Measurements from ENCODE around the gene HYCC1. TPM values are rescaled to one million over a fixed set of nuclear protein-coding genes. Genes with fewer than 3 reads are reported as not detected.
A peak's percentile ranks its signal among the peaks of the same experiment; 100 is the strongest.

HYCC1 gene
- total RNA-seq, 2 experiments from 2014 or later = 24.8 to 27.9 TPM

- H3K36me3 Mint-ChIP-seq = peaks cover 4% of the 10 kb centered on the region
- DNase-seq = no peak
- H3K4me3 Mint-ChIP-seq = no peak overlapping the region
- no peaks in the 10 kb centered on the region for H3K27me3 Mint-ChIP-seq
- H3K4me1 Mint-ChIP-seq = peaks cover 20% of the 10 kb centered on the region
- no peak overlapping the region for H3K27ac Mint-ChIP-seq
- no peaks in the 10 kb centered on the region for H3K9me3 Mint-ChIP-seq
Measured at GRCh38 chr7:23002698-23003097, 11.2 kb downstream of the HYCC1 start.

- H3K36me3 Mint-ChIP-seq = peaks cover 4% of the 10 kb centered on the region
- no peaks in the 10 kb centered on the region for H3K27me3 Mint-ChIP-seq
- H3K4me1 Mint-ChIP-seq = peaks cover 22% of the 10 kb centered on the region
- DNase-seq = no peak
- no peak overlapping the region for H3K4me3 Mint-ChIP-seq
- no peaks in the 10 kb centered on the region for H3K9me3 Mint-ChIP-seq
- no peak overlapping the region for H3K27ac Mint-ChIP-seq
Measured at GRCh38 chr7:23001610-23002009, 12.3 kb downstream of the HYCC1 start.

DNA sequence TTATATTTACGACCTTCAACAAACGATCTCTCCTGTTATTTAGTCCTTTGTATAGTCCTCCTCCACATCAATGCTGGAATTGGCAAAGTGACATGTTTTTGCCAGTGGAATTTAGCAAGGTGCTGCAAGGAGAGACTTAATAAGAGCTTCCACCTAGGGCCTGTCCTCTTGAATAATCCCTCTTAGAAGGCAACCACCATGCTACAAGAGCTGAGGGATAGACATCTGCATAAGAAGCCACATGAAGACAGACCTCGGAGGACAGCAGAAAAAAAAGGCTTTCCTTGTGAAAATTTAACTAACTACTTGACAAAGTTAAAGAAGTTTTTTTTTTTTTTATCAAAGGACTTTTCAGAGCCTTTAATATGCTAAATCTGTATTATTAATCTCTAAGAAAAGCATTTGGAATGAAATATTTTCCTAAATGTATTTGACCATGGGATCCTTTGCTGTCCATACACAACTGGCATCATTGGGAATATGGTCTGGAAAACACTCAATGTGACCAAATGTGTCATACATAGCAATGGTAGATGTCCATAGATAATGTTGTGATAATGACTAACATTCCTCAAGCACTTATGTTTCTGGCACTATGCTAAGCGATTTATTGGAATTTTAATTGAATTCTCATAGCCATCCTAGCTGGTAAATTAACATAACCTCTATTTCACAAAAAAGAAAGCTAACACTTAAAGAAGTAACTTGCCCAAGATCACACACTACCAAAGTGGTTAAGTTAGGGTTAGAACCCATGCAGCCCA is 13.2 kb downstream of the HYCC1 start:
- H3K36me3 Mint-ChIP-seq = peaks cover 4% of the 10 kb centered on the region
- no peak overlapping the region for H3K4me3 Mint-ChIP-seq
- H3K27me3 Mint-ChIP-seq = no peaks in the 10 kb centered on the region
- peaks cover 22% of the 10 kb centered on the region for H3K4me1 Mint-ChIP-seq
- DNase-seq = no peak
- H3K27ac Mint-ChIP-seq = no peak overlapping the region
- no peaks in the 10 kb centered on the region for H3K9me3 Mint-ChIP-seq

DNA sequence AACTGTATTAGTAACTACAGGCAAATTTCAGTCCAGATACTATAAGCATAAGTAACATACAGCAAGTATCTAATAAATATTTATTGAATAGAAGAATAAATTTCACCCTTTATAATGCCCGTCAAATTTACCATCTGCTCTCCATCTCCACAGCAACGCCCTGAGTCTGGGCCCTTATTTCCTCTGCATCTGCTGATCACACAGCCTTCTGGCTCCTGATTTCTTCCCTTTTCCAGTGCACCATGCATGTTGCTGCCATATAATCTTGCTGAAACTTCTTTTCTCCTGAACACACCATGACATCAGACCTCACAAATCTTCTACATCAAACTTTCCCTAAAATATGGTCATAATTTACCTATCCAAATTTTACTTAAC is 15.4 kb downstream of the HYCC1 start:
- Mint-ChIP-seq H3K27me3 (no peaks in the 10 kb centered on the region), H3K27ac (no peak overlapping the region), H3K4me1 (peaks cover 33% of the 10 kb centered on the region), H3K9me3 (no peaks in the 10 kb centered on the region), H3K36me3 (peaks cover 17% of the 10 kb centered on the region), H3K4me3 (no peak overlapping the region)
- no peak for DNase-seq

- no peak overlapping the region for H3K4me3 Mint-ChIP-seq
- H3K9me3 Mint-ChIP-seq = no peaks in the 10 kb centered on the region
- peaks cover 18% of the 10 kb centered on the region for H3K36me3 Mint-ChIP-seq
- H3K27ac Mint-ChIP-seq = no peak overlapping the region
- no peak for DNase-seq
- H3K27me3 Mint-ChIP-seq = no peaks in the 10 kb centered on the region
- peaks cover 38% of the 10 kb centered on the region for H3K4me1 Mint-ChIP-seq
Measured at GRCh38 chr7:22997871-22998518, 15.9 kb downstream of the HYCC1 start.

DNA sequence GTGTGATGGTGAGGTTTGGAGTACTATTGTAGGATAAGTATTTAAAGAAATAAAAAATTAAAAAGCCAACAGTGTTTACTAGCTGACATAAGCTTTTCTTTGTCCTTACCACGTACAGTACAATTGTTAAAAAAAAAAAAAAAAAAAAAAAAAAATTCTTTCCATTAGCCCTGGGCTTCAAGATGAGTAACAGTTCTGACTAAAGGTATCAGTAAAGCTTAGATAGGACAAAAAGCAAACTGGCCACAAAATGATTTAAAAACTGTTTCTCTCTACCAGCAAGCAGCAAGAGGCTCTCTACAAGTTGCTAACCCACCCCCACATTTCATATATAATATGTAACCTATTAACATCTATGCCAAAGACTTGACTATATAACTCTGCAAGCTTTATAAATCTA is 17.5 kb downstream of the HYCC1 start:
- H3K4me1 Mint-ChIP-seq = peaks cover 34% of the 10 kb centered on the region
- peaks cover 18% of the 10 kb centered on the region for H3K36me3 Mint-ChIP-seq
- no peak overlapping the region for H3K27ac Mint-ChIP-seq
- H3K9me3 Mint-ChIP-seq = no peaks in the 10 kb centered on the region
- no peak overlapping the region for H3K4me3 Mint-ChIP-seq
- DNase-seq = no peak
- no peaks in the 10 kb centered on the region for H3K27me3 Mint-ChIP-seq

DNA sequence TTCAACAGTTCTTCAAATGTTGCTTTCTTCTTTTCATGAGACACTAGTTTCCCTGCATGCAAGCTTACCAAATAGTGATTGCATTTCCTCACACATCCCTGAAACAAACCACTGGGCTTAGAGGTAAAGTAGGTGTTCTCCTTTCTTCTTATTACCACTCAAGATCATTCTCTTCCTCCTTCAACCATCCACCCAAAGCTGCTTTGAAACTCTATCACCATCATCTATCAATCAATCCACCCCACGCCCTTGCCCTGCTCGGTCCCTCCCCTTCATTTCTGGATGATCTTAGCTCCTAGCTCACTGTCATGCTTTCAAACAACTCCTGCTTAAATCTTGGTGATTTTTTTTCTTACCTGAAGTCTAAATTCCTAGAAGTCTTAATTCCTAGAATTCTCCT is 18.9 kb downstream of the HYCC1 start:
- Mint-ChIP-seq H3K4me3 (no peak overlapping the region), H3K27ac (no peak overlapping the region), H3K9me3 (no peaks in the 10 kb centered on the region)

GRCh38 chr7:22992874-22993840 is 20.8 kb downstream of the HYCC1 start:
- H3K27me3 Mint-ChIP-seq = no peaks in the 10 kb centered on the region
- H3K27ac Mint-ChIP-seq = peak overlapping the region; percentile 61
- peaks cover 30% of the 10 kb centered on the region for H3K36me3 Mint-ChIP-seq
- DNase-seq = peak; percentile 42
- peaks cover 29% of the 10 kb centered on the region for H3K4me1 Mint-ChIP-seq
- H3K9me3 Mint-ChIP-seq = no peaks in the 10 kb centered on the region
- no peak overlapping the region for H3K4me3 Mint-ChIP-seq

More for the DNA sequence above, 18.9 kb downstream of the HYCC1 start:
- DNase-seq = no peak
- peaks cover 29% of the 10 kb centered on the region for H3K4me1 Mint-ChIP-seq
- no peaks in the 10 kb centered on the region for H3K27me3 Mint-ChIP-seq
- peaks cover 21% of the 10 kb centered on the region for H3K36me3 Mint-ChIP-seq

DNA sequence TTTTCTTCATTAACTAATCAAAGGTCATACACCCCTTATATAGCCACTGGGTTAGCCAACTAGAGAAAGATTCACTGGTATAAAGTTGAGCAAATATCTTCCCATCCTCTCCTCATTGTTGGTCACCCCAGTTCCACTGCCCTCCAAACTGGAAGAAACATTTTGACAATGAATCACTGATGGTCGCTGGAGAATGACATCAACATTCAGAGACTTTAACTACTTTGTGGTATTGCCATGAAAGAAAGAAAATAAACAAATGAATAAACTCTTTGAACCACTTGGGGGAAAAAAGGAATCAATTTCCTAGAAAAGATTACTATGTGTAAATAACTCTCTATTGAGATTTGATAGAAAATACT is 23.4 kb downstream of the HYCC1 start:
- peaks cover 31% of the 10 kb centered on the region for H3K36me3 Mint-ChIP-seq
- peaks cover 25% of the 10 kb centered on the region for H3K4me1 Mint-ChIP-seq
- H3K27me3 Mint-ChIP-seq = no peaks in the 10 kb centered on the region
- no peak overlapping the region for H3K4me3 Mint-ChIP-seq
- H3K27ac Mint-ChIP-seq = no peak overlapping the region
- H3K9me3 Mint-ChIP-seq = no peaks in the 10 kb centered on the region
- no peak for DNase-seq

- Mint-ChIP-seq H3K27ac (no peak overlapping the region), H3K9me3 (no peaks in the 10 kb centered on the region), H3K4me3 (no peak overlapping the region), H3K36me3 (peaks cover 26% of the 10 kb centered on the region), H3K27me3 (no peaks in the 10 kb centered on the region), H3K4me1 (peaks cover 21% of the 10 kb centered on the region)
- DNase-seq = no peak
Measured at GRCh38 chr7:22989643-22990587, 24.0 kb downstream of the HYCC1 start.

- Mint-ChIP-seq H3K4me1 (no peaks in the 10 kb centered on the region), H3K27ac (no peak overlapping the region), H3K36me3 (peaks cover 21% of the 10 kb centered on the region), H3K27me3 (no peaks in the 10 kb centered on the region), H3K4me3 (no peak overlapping the region), H3K9me3 (no peaks in the 10 kb centered on the region)
- no peak for DNase-seq
Measured at GRCh38 chr7:22985436-22985835, 28.5 kb downstream of the HYCC1 start.

DNA sequence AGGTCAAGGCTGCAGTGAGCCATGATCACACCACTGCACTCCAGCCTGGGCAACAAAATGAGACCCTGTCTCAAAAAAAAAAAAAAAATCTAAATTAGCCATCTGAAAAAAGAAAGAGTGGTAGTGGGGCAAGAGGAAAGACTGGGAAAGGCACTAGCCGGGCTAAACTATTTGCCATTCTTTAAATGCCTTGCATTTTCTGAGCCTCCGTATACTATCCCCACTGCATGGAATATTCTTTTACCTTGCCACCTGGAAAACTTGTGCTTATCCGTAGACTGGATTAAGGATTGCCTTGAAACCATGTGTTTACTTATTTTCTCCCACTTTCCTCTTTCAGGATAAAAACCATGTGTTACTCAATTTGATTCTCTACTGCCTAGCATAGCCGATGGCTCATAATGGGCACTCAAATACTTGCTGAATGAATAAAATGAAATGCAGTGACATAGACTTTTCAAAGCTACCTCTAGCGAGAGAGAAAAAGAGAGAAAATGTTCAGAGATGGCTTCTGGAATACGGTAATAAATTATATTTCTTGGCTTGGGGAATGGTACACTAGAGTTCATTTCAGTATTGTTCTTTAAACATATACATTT is 30.6 kb downstream of the HYCC1 start:
- no peak overlapping the region for H3K27ac Mint-ChIP-seq
- H3K9me3 Mint-ChIP-seq = no peaks in the 10 kb centered on the region
- H3K4me3 Mint-ChIP-seq = no peak overlapping the region

GRCh38 chr7:22980422-22980821 is 33.5 kb downstream of the HYCC1 start:
- H3K4me3 Mint-ChIP-seq = no peak overlapping the region
- no peaks in the 10 kb centered on the region for H3K27me3 Mint-ChIP-seq
- H3K27ac Mint-ChIP-seq = no peak overlapping the region
- DNase-seq = no peak
- H3K36me3 Mint-ChIP-seq = peaks cover 11% of the 10 kb centered on the region
- H3K9me3 Mint-ChIP-seq = no peaks in the 10 kb centered on the region
- H3K4me1 Mint-ChIP-seq = no peaks in the 10 kb centered on the region

More for the DNA sequence above, 30.6 kb downstream of the HYCC1 start:
- peaks cover 6% of the 10 kb centered on the region for H3K36me3 Mint-ChIP-seq
- no peaks in the 10 kb centered on the region for H3K4me1 Mint-ChIP-seq
- no peaks in the 10 kb centered on the region for H3K27me3 Mint-ChIP-seq
- no peak for DNase-seq

DNA sequence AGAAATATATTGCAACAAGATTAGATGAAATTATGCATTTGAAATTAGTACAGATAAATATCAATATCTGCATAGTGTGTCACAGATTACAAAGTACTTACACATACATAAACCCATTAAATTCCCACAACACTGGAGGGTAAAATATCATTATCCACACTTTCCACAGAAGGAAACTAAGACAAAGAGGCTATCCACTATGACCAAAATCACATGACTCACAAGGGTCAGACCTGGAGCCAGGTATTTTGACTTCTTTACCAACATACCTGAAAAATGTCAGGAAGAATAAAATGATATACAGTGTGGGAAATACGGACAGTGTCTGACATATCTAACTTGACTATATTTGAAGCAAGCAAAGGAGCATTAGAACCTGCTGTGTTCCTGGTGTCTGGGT is 34.1 kb downstream of the HYCC1 start:
- H3K4me3 Mint-ChIP-seq = no peak overlapping the region
- no peak overlapping the region for H3K27ac Mint-ChIP-seq
- no peaks in the 10 kb centered on the region for H3K9me3 Mint-ChIP-seq
- no peak for DNase-seq
- peaks cover 14% of the 10 kb centered on the region for H3K36me3 Mint-ChIP-seq
- no peaks in the 10 kb centered on the region for H3K4me1 Mint-ChIP-seq
- H3K27me3 Mint-ChIP-seq = no peaks in the 10 kb centered on the region

Data from activated naive CD8-positive, alpha-beta T cell treated with anti-CD3 and anti-CD28 coated beads for 36 hours (primary cell).